Skeletal muscle tissue (tissue), 4 donors: ENCODE measurements around the gene RIPOR1. TPM values are rescaled to one million over a fixed set of nuclear protein-coding genes. Genes with fewer than 3 reads are reported as not detected.
A peak's percentile ranks its signal among the peaks of the same experiment; 100 is the strongest.

Source experiments
- H3K27ac ChIP-seq: one replicate; pipeline ENCODE4 v1.7.0; 2013; ENCODE audit warnings: mild to moderate bottlenecking, low read depth, low read length, inconsistent platforms
- H3K27me3 ChIP-seq, 3 donors: one replicate each; pipeline ENCODE4 v1.7.0; 2013; ENCODE audit warnings: low read length in 3 of 3; ENCODE audit not compliant: control insufficient read depth in 3 of 3, insufficient read depth in 3 of 3
- H3K36me3 ChIP-seq, 3 donors: one replicate each; pipeline ENCODE4 v1.7.0; 2013; ENCODE audit warnings: low read length in 3 of 3; ENCODE audit not compliant: control insufficient read depth in 3 of 3, insufficient read depth in 3 of 3
- H3K4me1 ChIP-seq, 3 donors: one replicate each; pipeline ENCODE4 v1.7.0; 2013; ENCODE audit warnings: low read length in 3 of 3, mild to moderate bottlenecking in 3 of 3; ENCODE audit not compliant: control insufficient read depth in 3 of 3, insufficient read depth in 3 of 3
- H3K4me3 ChIP-seq, 3 donors: one replicate each; pipeline ENCODE4 v1.7.0; 2013; ENCODE audit warnings: low read length in 3 of 3
- H3K9ac ChIP-seq, 3 donors: one replicate each; pipeline ENCODE4 v1.7.0; 2013; ENCODE audit warnings: low read length in 3 of 3, mild to moderate bottlenecking in 3 of 3, moderate library complexity in 2 of 3, low read depth in 1 of 3
- H3K9me3 ChIP-seq, 3 donors: one replicate each; pipeline ENCODE4 v1.7.0; 2013; ENCODE audit warnings: low read length in 3 of 3; ENCODE audit not compliant: control insufficient read depth in 3 of 3
- total RNA-seq: library from RNA; depleted of rRNA; stranded (reverse); fragments of >200 nt; gene quantifications from one replicate; pipeline ENCODE4 v1.2.3, GENCODE V29; 2014
- donor health status: Osteomylitis.

The RIPOR1 gene
- total RNA-seq, 1 donor from 2014 or later, result 30.8 TPM

DNA sequence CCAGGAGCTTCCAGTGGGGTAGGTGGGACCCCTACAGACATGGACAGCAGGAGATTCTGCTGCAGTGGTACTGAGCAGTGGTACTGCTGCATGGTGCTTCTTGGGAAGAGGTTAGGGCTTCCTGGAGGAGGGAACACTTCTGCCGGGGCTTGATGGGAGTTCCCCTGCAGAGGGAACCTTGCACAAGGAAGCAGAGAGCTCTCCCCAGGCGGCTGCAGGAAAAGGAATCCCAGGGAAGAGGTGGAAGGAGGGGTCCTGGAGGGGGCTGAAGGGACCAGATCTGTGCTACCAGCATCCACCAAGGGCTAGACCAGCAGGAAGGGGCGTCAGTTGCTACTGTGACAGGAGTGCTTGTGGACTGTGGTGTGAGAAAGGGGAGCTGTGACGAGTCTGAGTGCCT lies 10.6 kb downstream of the RIPOR1 start:
- Histone ChIP-seq H3K9ac (peak overlapping the region in 2 of 3 donors; percentile 20 to 85), H3K4me3 (no peak overlapping the region), H3K36me3 (peaks cover 43 to 44% (median 44%) of the 10 kb centered on the region in 3 donors)

DNA sequence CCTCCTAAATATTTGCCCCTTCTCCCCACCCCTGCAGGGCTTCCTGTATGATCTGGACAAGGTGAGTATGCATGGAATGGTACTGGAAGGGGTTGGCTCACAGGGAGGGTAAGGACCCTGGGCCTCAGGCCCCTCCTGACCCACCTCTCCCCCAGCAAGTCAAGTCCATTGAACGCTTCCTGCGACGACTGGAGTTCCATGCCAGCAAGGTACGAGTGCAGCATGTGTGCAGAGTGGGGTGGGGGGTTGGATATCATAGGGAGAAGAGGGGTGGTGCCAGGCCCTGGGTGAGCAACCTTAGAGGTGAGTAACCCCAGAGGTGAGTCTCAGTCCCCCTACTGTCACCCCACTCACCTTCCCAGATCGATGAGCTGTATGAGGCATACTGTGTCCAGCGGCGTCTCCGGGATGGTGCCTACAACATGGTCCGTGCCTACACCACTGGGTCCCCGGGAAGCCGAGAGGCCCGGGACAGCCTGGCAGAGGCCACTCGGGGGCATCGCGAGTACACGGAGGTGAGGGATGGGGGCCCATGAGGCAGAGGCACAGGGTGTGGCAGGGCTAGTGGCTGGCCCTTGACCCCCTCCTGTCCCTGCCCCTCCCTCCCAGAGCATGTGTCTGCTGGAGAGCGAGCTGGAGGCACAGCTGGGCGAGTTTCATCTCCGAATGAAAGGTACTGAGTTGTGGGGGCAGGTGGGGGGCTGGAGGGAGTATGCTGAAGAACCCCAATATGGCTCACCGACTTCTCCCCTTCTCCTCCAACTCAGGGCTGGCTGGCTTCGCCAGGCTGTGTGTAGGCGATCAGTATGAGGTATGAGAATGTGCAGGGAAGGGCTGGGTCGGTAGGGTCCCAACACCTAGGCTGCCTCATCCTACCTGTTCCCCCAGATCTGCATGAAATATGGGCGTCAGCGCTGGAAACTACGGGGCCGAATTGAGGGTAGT lies 11.3 kb downstream of the RIPOR1 start:
- Histone ChIP-seq H3K27ac (no peak overlapping the region), H3K9me3 (no peaks in the 10 kb centered on the region), H3K4me1 (peaks cover 34 to 62% (median 59%) of the 10 kb centered on the region in 3 donors), H3K4me3 (no peak overlapping the region), H3K36me3 (peaks cover 50 to 51% (median 51%) of the 10 kb centered on the region in 3 donors), H3K27me3 (no peaks in the 10 kb centered on the region), H3K9ac (no peak overlapping the region)

More for the DNA sequence above, 10.6 kb downstream of the RIPOR1 start:
- H3K9me3 ChIP-seq, result no peaks in the 10 kb centered on the region
- H3K27ac ChIP-seq, result no peak overlapping the region
- H3K27me3 ChIP-seq, result no peaks in the 10 kb centered on the region
- peaks cover 28 to 59% (median 57%) of the 10 kb centered on the region in 3 donors for H3K4me1 ChIP-seq

DNA sequence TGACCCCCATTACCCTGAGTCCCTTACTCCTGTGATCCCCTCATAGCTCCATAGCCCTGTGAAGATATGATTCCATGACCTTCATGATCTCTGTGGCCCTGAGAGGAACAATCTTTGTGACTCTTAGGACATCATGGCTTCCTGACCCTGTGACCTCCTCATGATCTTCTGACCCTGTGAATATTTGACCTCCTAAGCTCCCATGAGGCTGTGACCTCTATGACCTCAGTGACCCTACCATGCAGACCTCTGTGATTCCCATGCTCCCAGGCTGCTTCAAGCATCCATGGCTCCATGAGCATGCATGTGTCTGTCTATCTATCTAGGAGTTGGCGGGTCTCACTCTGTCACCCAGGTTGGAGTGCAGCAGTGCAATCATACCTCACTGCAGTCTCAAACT lies 12.1 kb downstream of the RIPOR1 start:
- Histone ChIP-seq H3K9ac (no peak overlapping the region), H3K27me3 (no peaks in the 10 kb centered on the region), H3K4me1 (peaks cover 28 to 69% (median 61%) of the 10 kb centered on the region in 3 donors), H3K9me3 (no peaks in the 10 kb centered on the region), H3K36me3 (peaks cover 57 to 58% (median 58%) of the 10 kb centered on the region in 3 donors), H3K4me3 (no peak overlapping the region), H3K27ac (no peak overlapping the region)

DNA sequence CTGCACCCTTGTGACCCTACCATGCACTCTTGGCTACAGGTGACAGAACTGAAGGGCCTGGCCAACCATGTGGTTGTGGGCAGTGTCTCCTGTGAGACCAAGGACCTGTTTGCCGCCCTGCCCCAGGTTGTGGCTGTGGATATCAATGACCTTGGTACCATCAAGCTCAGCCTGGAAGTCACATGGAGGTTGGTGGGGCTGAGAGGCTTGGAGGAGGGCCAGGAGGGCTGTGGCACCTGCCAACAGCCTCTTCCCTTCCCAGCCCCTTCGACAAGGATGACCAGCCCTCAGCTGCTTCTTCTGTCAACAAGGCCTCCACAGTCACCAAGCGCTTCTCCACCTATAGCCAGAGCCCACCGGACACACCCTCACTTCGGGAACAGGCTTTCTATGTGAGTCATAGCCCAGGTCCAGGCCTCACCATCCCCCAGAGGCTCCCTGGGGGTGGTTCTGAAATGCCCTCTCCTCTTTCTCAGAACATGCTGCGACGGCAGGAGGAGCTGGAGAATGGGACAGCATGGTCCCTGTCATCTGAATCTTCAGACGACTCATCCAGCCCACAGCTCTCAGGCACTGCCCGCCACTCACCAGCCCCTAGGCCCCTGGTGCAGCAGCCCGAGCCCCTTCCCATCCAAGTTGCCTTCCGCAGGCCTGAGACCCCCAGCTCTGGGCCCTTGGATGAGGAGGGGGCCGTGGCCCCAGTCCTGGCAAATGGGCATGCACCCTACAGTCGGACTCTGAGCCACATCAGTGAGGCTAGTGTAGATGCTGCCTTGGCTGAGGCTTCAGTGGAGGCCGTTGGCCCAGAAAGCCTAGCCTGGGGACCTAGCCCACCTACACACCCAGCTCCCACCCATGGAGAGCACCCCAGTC lies 13.0 kb downstream of the RIPOR1 start:
- Histone ChIP-seq H3K9ac (peak overlapping the region in 1 of 3 donors; percentile 8), H3K4me3 (no peak overlapping the region), H3K27me3 (no peaks in the 10 kb centered on the region), H3K4me1 (peaks cover 29 to 71% (median 63%) of the 10 kb centered on the region in 3 donors), H3K27ac (no peak overlapping the region), H3K36me3 (peaks cover 63 to 65% (median 64%) of the 10 kb centered on the region in 3 donors), H3K9me3 (no peaks in the 10 kb centered on the region)

DNA sequence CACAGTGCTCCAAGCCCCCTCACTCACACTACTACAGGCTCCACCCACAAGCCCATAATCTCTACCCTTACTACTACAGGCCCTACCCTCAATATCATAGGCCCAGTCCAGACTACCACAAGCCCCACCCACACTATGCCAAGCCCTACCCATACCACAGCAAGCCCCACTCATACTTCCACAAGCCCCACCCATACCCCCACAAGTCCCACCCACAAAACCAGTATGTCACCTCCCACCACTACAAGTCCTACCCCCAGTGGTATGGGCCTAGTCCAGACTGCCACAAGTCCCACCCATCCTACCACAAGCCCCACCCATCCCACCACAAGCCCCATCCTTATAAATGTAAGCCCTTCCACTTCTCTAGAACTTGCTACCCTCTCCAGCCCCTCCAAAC lies 13.8 kb downstream of the RIPOR1 start:
- Histone ChIP-seq H3K9ac (no peak overlapping the region), H3K36me3 (peaks cover 65 to 68% (median 67%) of the 10 kb centered on the region in 3 donors), H3K9me3 (no peaks in the 10 kb centered on the region), H3K27ac (no peak overlapping the region), H3K27me3 (no peaks in the 10 kb centered on the region), H3K4me1 (peaks cover 35 to 78% (median 65%) of the 10 kb centered on the region in 3 donors), H3K4me3 (no peak overlapping the region)

DNA sequence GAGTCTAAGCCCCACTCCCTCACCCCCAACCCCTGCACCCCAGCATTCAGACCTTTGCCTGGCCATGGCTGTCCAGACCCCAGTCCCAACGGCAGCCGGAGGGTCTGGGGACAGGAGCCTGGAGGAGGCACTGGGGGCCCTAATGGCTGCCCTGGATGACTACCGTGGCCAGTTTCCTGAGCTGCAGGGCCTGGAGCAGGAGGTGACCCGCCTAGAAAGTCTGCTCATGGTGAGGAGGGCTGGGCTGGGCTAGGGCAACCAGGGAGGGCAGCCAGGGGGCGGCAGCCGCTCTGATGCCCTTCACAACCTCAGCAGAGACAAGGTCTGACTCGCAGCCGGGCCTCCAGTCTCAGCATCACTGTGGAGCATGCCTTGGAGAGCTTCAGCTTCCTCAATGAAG lies 14.4 kb downstream of the RIPOR1 start:
- Histone ChIP-seq H3K4me1 (peaks cover 40 to 84% (median 67%) of the 10 kb centered on the region in 3 donors), H3K27ac (no peak overlapping the region), H3K27me3 (no peaks in the 10 kb centered on the region), H3K4me3 (no peak overlapping the region), H3K36me3 (peaks cover 67 to 72% (median 71%) of the 10 kb centered on the region in 3 donors), H3K9ac (no peak overlapping the region), H3K9me3 (no peaks in the 10 kb centered on the region)

DNA sequence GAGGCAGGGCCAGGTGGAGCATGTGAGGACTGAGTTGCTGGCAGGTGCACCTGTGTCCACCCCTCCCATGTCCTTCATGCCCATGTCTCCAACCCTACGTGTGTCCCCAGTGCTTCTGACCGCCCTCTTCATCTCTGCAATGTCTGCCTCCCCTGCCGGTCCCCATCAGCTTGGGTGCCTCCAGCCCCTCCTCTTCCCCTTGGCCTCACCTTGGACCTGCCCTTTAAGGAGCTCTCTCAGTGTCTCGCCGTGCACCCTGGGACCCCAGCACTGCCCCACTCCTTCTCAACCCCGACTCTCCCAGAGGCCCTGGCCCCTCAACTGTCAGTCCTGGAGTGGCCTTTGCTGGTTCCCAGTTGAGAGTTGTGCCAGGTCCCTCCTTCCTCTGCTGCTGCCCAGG lies 15.0 kb downstream of the RIPOR1 start:
- no peak overlapping the region for H3K27ac ChIP-seq
- no peak overlapping the region for H3K4me3 ChIP-seq
- H3K9ac ChIP-seq, result no peak overlapping the region
- H3K4me1 ChIP-seq, result peaks cover 44 to 84% (median 67%) of the 10 kb centered on the region in 3 donors
- H3K27me3 ChIP-seq, result no peaks in the 10 kb centered on the region
- H3K36me3 ChIP-seq, result peaks cover 73 to 78% (median 74%) of the 10 kb centered on the region in 3 donors
- no peaks in the 10 kb centered on the region for H3K9me3 ChIP-seq

DNA sequence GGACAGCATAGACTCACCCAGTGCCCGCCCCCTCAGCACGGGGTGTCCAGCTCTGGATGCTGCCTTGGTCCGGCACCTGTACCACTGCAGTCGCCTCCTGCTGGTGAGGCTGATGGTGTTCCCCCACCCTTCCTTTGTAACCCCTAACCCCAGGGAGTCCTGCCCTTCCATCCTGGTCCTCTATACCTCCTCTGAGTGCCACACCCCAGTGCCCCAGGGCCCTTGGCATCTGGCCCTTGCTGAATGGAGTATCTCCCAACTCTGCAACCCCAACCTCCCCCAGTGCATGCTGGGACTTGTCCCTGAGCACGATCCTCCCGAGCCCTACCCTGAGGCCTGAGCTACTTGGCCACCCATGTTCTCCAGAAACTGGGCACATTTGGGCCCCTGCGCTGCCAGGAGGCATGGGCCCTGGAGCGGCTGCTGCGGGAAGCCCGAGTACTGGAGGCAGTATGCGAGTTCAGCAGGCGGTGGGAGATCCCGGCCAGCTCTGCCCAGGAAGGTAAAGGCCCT lies 15.8 kb downstream of the RIPOR1 start:
- no peaks in the 10 kb centered on the region for H3K27me3 ChIP-seq
- H3K36me3 ChIP-seq, result peaks cover 78 to 80% (median 78%) of the 10 kb centered on the region in 3 donors
- no peak overlapping the region for H3K9ac ChIP-seq
- peaks cover 44 to 84% (median 67%) of the 10 kb centered on the region in 3 donors for H3K4me1 ChIP-seq
- no peaks in the 10 kb centered on the region for H3K9me3 ChIP-seq
- H3K27ac ChIP-seq, result no peak overlapping the region
- H3K4me3 ChIP-seq, result no peak overlapping the region

DNA sequence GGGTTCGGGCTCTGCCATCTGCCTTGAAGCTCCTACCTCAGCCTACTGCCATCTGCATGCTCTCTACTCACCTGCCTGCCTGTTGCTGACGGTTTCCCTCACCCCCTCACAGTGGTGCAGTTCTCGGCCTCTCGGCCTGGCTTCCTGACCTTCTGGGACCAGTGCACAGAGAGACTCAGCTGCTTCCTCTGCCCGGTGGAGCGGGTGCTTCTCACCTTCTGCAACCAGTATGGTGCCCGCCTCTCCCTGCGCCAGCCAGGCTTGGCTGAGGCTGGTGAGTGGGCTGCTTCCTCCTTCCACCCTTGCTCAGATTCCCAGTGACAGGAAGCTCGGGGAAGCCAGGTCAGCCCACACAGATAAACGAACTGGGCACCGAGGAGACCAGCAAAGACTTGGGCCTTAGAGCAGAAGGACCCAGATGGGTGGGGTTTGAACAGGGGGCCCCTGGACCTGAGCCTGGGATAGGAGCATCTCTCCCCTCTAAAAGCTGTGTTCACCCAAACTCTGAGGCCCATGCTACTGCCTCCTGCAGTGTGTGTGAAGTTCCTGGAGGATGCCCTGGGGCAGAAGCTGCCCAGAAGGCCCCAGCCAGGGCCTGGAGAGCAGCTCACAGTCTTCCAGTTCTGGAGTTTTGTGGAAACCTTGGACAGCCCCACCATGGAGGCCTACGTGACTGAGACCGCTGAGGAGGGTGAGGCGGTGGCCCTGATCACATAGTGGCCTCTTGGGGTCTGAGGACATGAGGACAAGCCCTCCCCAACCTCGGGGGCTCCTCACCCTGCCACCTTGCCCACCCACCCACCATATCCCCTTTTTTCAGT lies 16.4 kb downstream of the RIPOR1 start:
- Histone ChIP-seq H3K4me3 (no peak overlapping the region), H3K27me3 (no peaks in the 10 kb centered on the region), H3K9me3 (no peaks in the 10 kb centered on the region), H3K27ac (no peak overlapping the region), H3K9ac (no peak overlapping the region), H3K4me1 (peaks cover 50 to 88% (median 69%) of the 10 kb centered on the region in 3 donors), H3K36me3 (peaks cover 71 to 74% (median 73%) of the 10 kb centered on the region in 3 donors)
